Measurements from ENCODE around the gene SYCP2.

Gene SYCP2

DNA sequence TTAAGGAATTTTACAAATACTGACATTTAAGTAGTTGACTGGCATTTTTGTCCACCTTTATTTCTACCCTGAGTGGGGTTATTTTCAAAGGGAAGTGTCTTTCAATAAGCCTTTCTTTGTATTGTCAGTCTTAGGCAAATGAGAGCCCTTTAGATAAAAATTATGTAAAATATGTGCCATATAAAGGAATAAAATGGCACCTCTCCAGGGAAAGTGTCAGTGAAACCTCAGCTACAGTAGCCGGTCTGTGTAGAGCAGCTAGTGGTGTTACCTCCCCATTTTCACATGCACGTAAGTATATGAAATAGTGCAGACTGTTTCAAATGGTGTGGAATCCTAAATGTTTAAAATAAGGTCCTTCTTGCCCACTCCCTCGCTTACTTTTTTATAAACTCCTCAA, 11.7 kb upstream of the SYCP2 start:
- H3K14ac ChIP-seq (ENCODE audit: low read length) = no peak overlapping the region
- no peak overlapping the region for H2AFZ ChIP-seq (ENCODE audit: insufficient read depth, low read length, poor library complexity)
- peaks cover 2% of the 10 kb centered on the region for H3K79me2 ChIP-seq (ENCODE audit: control insufficient read depth, insufficient read depth, low read length, poor library complexity)
- no peak for DNase-seq
- H3K4me3 ChIP-seq (ENCODE audit: low read depth, low read length) = no peak overlapping the region
- H2BK120ac ChIP-seq (ENCODE audit: insufficient read depth, low read length, poor library complexity) = no peak overlapping the region
- H4K8ac ChIP-seq (ENCODE audit: low read depth, low read length) = no peak overlapping the region
- H3K27me3 ChIP-seq (ENCODE audit: insufficient read depth, low read length) = no peaks in the 10 kb centered on the region
- peaks cover 3 to 10% of the 10 kb centered on the region in 2 experiments for H3K36me3 ChIP-seq (ENCODE audit: control insufficient read depth in 1 of 2, insufficient read depth in 2 of 2, low read length in 2 of 2)
- H3K79me1 ChIP-seq (ENCODE audit: low read length) = peaks cover 7% of the 10 kb centered on the region
- no peak overlapping the region for H4K12ac ChIP-seq (ENCODE audit: low read depth, low read length)
- H3K23ac ChIP-seq (ENCODE audit: low read length) = no peak overlapping the region
- peaks cover 0 to 2% of the 10 kb centered on the region in 2 experiments for H3K4me1 ChIP-seq (ENCODE audit: control insufficient read depth in 1 of 2, insufficient read depth in 2 of 2, low read length in 2 of 2)
- no peaks in the 10 kb centered on the region for H3K9me3 ChIP-seq (ENCODE audit: insufficient read depth, low read depth, low read length)
- H2BK12ac ChIP-seq (ENCODE audit: low read length) = no peak overlapping the region
- H2BK5ac ChIP-seq (ENCODE audit: low read depth, low read length, poor library complexity) = no peak overlapping the region
- peak overlapping the region; percentile 24 for H4K91ac ChIP-seq (ENCODE audit: low read depth, low read length)
- peak overlapping the region; percentile 47 for H3K27ac ChIP-seq (ENCODE audit: low read depth, low read length)
- H3K4ac ChIP-seq (ENCODE audit: low read depth, low read length) = no peak overlapping the region
- no peak overlapping the region for H3K18ac ChIP-seq (ENCODE audit: low read length)
- H2AK5ac ChIP-seq (ENCODE audit: low read length) = no peak overlapping the region
- H3K9ac ChIP-seq (ENCODE audit: low read length) = no peak overlapping the region
- WGBS (ENCODE audit: extremely low coverage, insufficient coverage, insufficient read length) = no CpG with 5 or more reads among the region's 3 CpGs
- no peak overlapping the region for H3K4me2 ChIP-seq (ENCODE audit: low read length)

DNA sequence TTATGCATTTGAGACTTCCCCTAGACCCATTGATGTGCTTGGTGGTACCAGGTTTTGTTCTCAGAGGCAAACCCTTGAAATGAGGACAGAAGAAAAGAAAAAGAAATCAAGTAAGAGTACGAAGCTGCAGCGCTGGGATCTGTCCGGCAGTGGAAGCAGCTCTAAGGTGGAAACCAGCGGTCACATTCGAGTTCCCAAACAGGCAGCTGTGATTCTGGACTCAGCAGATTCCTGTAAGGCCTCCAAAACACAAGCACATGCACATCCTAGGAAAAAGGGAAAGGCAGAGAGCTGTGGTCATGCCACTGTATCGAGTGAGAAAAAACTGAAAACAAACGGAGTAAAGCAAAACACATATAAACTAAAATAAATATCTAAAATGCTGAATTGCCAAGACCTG, 11.3 kb upstream of the SYCP2 start:
- no peak overlapping the region for H3K9ac ChIP-seq (ENCODE audit: low read length)
- no peak overlapping the region for H2BK12ac ChIP-seq (ENCODE audit: low read length)
- no peak overlapping the region for H4K91ac ChIP-seq (ENCODE audit: low read depth, low read length)
- no peak overlapping the region for H3K18ac ChIP-seq (ENCODE audit: low read length)
- peaks cover 3 to 10% of the 10 kb centered on the region in 2 experiments for H3K36me3 ChIP-seq (ENCODE audit: control insufficient read depth in 1 of 2, insufficient read depth in 2 of 2, low read length in 2 of 2)
- no peak overlapping the region for H2BK120ac ChIP-seq (ENCODE audit: insufficient read depth, low read length, poor library complexity)
- no peaks in the 10 kb centered on the region for H3K9me3 ChIP-seq (ENCODE audit: insufficient read depth, low read depth, low read length)
- no peak overlapping the region for H3K23ac ChIP-seq (ENCODE audit: low read length)
- no peak overlapping the region for H2AFZ ChIP-seq (ENCODE audit: insufficient read depth, low read length, poor library complexity)
- no peak overlapping the region for H3K27ac ChIP-seq (ENCODE audit: low read depth, low read length)
- no peak for DNase-seq
- H3K4me3 ChIP-seq (ENCODE audit: low read depth, low read length) = no peak overlapping the region
- H3K4ac ChIP-seq (ENCODE audit: low read depth, low read length) = no peak overlapping the region
- no peak overlapping the region for H2AK5ac ChIP-seq (ENCODE audit: low read length)
- no peak overlapping the region for H4K12ac ChIP-seq (ENCODE audit: low read depth, low read length)
- H3K4me1 ChIP-seq (ENCODE audit: control insufficient read depth in 1 of 2, insufficient read depth in 2 of 2, low read length in 2 of 2) = peaks cover 0 to 2% of the 10 kb centered on the region in 2 experiments
- no peak overlapping the region for H3K4me2 ChIP-seq (ENCODE audit: low read length)
- no peak overlapping the region for H4K8ac ChIP-seq (ENCODE audit: low read depth, low read length)
- H3K14ac ChIP-seq (ENCODE audit: low read length) = no peak overlapping the region
- WGBS (ENCODE audit: extremely low coverage, insufficient coverage, insufficient read length) = no CpG with 5 or more reads among the region's 7 CpGs
- no peak overlapping the region for H2BK5ac ChIP-seq (ENCODE audit: low read depth, low read length, poor library complexity)
- no peaks in the 10 kb centered on the region for H3K27me3 ChIP-seq (ENCODE audit: insufficient read depth, low read length)
- H3K79me2 ChIP-seq (ENCODE audit: control insufficient read depth, insufficient read depth, low read length, poor library complexity) = peaks cover 3% of the 10 kb centered on the region
- peaks cover 9% of the 10 kb centered on the region for H3K79me1 ChIP-seq (ENCODE audit: low read length)

DNA sequence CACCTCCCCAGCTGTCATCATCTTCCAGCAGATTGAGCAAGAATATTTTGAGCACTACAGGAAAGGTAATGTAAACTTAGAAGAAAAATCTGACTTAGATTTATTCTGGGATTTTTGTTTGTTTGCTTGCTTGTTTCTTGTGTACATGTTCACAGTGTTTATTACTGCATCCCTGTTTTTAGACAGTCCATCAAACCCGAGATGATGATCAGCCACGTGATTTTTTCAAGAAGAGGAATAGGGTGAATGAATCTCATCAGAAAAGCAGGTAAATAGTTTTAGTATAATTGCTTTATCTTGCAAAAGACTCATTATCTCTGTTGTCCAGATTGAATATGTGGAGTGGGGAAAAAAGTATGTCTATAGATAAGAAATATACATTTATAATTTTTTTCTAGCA, 8.8 kb upstream of the SYCP2 start:
- H3K79me1 ChIP-seq (ENCODE audit: low read length) = peaks cover 13% of the 10 kb centered on the region
- no peak overlapping the region for H2AFZ ChIP-seq (ENCODE audit: insufficient read depth, low read length, poor library complexity)
- H3K79me2 ChIP-seq (ENCODE audit: control insufficient read depth, insufficient read depth, low read length, poor library complexity) = peaks cover 5% of the 10 kb centered on the region
- peaks cover 4% of the 10 kb centered on the region for H3K9me3 ChIP-seq (ENCODE audit: insufficient read depth, low read depth, low read length)
- no peak overlapping the region for H3K27ac ChIP-seq (ENCODE audit: low read depth, low read length)
- H3K14ac ChIP-seq (ENCODE audit: low read length) = no peak overlapping the region
- no peak overlapping the region for H2AK5ac ChIP-seq (ENCODE audit: low read length)
- no peak overlapping the region for H4K12ac ChIP-seq (ENCODE audit: low read depth, low read length)
- no CpG with 5 or more reads among the region's 2 CpGs for WGBS (ENCODE audit: extremely low coverage, insufficient coverage, insufficient read length)
- no peak overlapping the region for H3K9ac ChIP-seq (ENCODE audit: low read length)
- H2BK120ac ChIP-seq (ENCODE audit: insufficient read depth, low read length, poor library complexity) = no peak overlapping the region
- H3K23ac ChIP-seq (ENCODE audit: low read length) = no peak overlapping the region
- H3K27me3 ChIP-seq (ENCODE audit: insufficient read depth, low read length) = no peaks in the 10 kb centered on the region
- peaks cover 3 to 10% of the 10 kb centered on the region in 2 experiments for H3K36me3 ChIP-seq (ENCODE audit: control insufficient read depth in 1 of 2, insufficient read depth in 2 of 2, low read length in 2 of 2)
- H2BK12ac ChIP-seq (ENCODE audit: low read length) = no peak overlapping the region
- no peak overlapping the region for H2BK5ac ChIP-seq (ENCODE audit: low read depth, low read length, poor library complexity)
- no peak overlapping the region for H4K8ac ChIP-seq (ENCODE audit: low read depth, low read length)
- no peak overlapping the region for H3K18ac ChIP-seq (ENCODE audit: low read length)
- H3K4me3 ChIP-seq (ENCODE audit: low read depth, low read length) = no peak overlapping the region
- H3K4ac ChIP-seq (ENCODE audit: low read depth, low read length) = no peak overlapping the region
- no peak overlapping the region for H4K91ac ChIP-seq (ENCODE audit: low read depth, low read length)
- no peak overlapping the region for H3K4me2 ChIP-seq (ENCODE audit: low read length)
- no peak for DNase-seq
- peaks cover 12 to 13% of the 10 kb centered on the region in 2 experiments for H3K4me1 ChIP-seq (ENCODE audit: control insufficient read depth in 1 of 2, insufficient read depth in 2 of 2, low read length in 2 of 2)

DNA sequence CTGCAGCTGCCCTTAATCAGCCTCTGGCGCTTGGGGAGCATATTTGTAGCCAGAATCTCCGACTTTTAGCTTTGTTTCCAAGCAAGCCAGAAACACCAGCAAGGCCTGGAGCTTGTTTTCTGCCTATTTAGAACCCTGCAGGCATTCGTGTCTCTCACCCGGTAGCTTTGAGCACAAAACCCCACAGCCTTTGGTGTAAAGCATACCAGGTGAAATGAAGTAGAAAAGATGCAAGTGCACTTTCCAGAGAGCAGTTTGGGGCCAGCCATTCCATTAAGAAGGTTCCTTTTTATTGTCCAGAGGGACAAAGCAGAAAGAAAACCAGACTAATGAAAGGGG, 7.5 kb upstream of the SYCP2 start:
- no peak overlapping the region for H3K23ac ChIP-seq (ENCODE audit: low read length)
- H3K27me3 ChIP-seq (ENCODE audit: insufficient read depth, low read length) = no peaks in the 10 kb centered on the region
- H3K4me1 ChIP-seq (ENCODE audit: control insufficient read depth in 1 of 2, insufficient read depth in 2 of 2, low read length in 2 of 2) = peaks cover 12 to 13% of the 10 kb centered on the region in 2 experiments
- no CpG with 5 or more reads among the region's 4 CpGs for WGBS (ENCODE audit: extremely low coverage, insufficient coverage, insufficient read length)
- H3K4ac ChIP-seq (ENCODE audit: low read depth, low read length) = peak overlapping the region; percentile 12
- H3K79me1 ChIP-seq (ENCODE audit: low read length) = peaks cover 13% of the 10 kb centered on the region
- no peak overlapping the region for H2BK12ac ChIP-seq (ENCODE audit: low read length)
- H2AFZ ChIP-seq (ENCODE audit: insufficient read depth, low read length, poor library complexity) = peak overlapping the region; percentile 67
- H4K8ac ChIP-seq (ENCODE audit: low read depth, low read length) = peak overlapping the region; percentile 78
- H2BK120ac ChIP-seq (ENCODE audit: insufficient read depth, low read length, poor library complexity) = peak overlapping the region; percentile 38
- no peak for DNase-seq
- peaks cover 3 to 10% of the 10 kb centered on the region in 2 experiments for H3K36me3 ChIP-seq (ENCODE audit: control insufficient read depth in 1 of 2, insufficient read depth in 2 of 2, low read length in 2 of 2)
- peak overlapping the region; percentile 3 for H3K18ac ChIP-seq (ENCODE audit: low read length)
- peak overlapping the region; percentile 40 for H3K14ac ChIP-seq (ENCODE audit: low read length)
- H3K79me2 ChIP-seq (ENCODE audit: control insufficient read depth, insufficient read depth, low read length, poor library complexity) = peaks cover 5% of the 10 kb centered on the region
- peaks cover 4% of the 10 kb centered on the region for H3K9me3 ChIP-seq (ENCODE audit: insufficient read depth, low read depth, low read length)
- peak overlapping the region; percentile 60 for H4K12ac ChIP-seq (ENCODE audit: low read depth, low read length)
- peak overlapping the region; percentile 44 for H2BK5ac ChIP-seq (ENCODE audit: low read depth, low read length, poor library complexity)
- peak overlapping the region; percentile 94 for H3K27ac ChIP-seq (ENCODE audit: low read depth, low read length)
- H2AK5ac ChIP-seq (ENCODE audit: low read length) = no peak overlapping the region
- H4K91ac ChIP-seq (ENCODE audit: low read depth, low read length) = peak overlapping the region; percentile 28
- H3K4me2 ChIP-seq (ENCODE audit: low read length) = peak overlapping the region; percentile 79
- peak overlapping the region; percentile 42 for H3K9ac ChIP-seq (ENCODE audit: low read length)
- peak overlapping the region; percentile 73 for H3K4me3 ChIP-seq (ENCODE audit: low read depth, low read length)

Data from trophoblast cell (in vitro differentiated cells and primary cell).